H1 (cell line): ENCODE results near the gene STARD13. TPM values are rescaled to one million over a fixed set of nuclear protein-coding genes. Genes with fewer than 3 reads are reported as not detected.

Experiments used
- CTCF ChIA-PET: fragments of 300-600 bp; sonication (Branson Sonifier 250); formaldehyde crosslinking; loops from one replicate; lab custom pipeline; 2021; ENCODE audit not compliant: partially characterized antibody; lab: Charles Lee
- POLR2A ChIA-PET: fragments of 300-600 bp; sonication (Branson Sonifier 250); formaldehyde crosslinking; loops from one replicate; lab custom pipeline; 2021; ENCODE audit warnings: inconsistent platforms; ENCODE audit not compliant: partially characterized antibody; lab: Charles Lee
- DNase-seq, 2 experiments: peaks; one replicate each; pipeline versions ENCODE4 v3.0.0 to v3.0.0-alpha.2; 2010 to 2022; ENCODE audit warnings: low spot score in 2 of 2, low read depth in 1 of 2, mixed read lengths in 1 of 2
- FAIRE-seq: peaks from 2 replicates; lab custom pipeline; 2011; peaks lifted over from hg19 to GRCh38; lab: Jason Lieb, UNC
- H2AFZ ChIP-seq: 2 replicates; pipeline ENCODE4 v1.8.1; 2012; ENCODE audit warnings: low read length, inconsistent platforms
- H2AK5ac ChIP-seq: 2 replicates; pipeline ENCODE4 v1.6.1; 2013; ENCODE audit warnings: low read depth, low read length
- H2BK120ac ChIP-seq: replicated peaks from 2 replicates; pipeline ENCODE3; 2013; ENCODE audit warnings: low read depth, low read length, inconsistent platforms
- H2BK12ac ChIP-seq: 2 replicates; pipeline ENCODE4 v1.6.1; 2013; ENCODE audit warnings: low read depth, low read length
- H2BK15ac ChIP-seq: 2 replicates; pipeline ENCODE4 v1.6.1; 2013; ENCODE audit warnings: low read length
- H2BK20ac ChIP-seq: 2 replicates; pipeline ENCODE4 v1.6.1; 2013; ENCODE audit warnings: low read length
- H2BK5ac ChIP-seq: 2 replicates; pipeline ENCODE4 v1.6.1; 2013; ENCODE audit warnings: low read depth, low read length
- H3K14ac ChIP-seq: 2 replicates; pipeline ENCODE4 v1.6.1; 2013; ENCODE audit warnings: inconsistent platforms; ENCODE audit not compliant: insufficient read length
- H3K18ac ChIP-seq: 2 replicates; pipeline ENCODE4 v1.6.1; 2013; ENCODE audit warnings: low read length; ENCODE audit errors: extremely low read depth
- H3K23ac ChIP-seq: 2 replicates; pipeline ENCODE4 v1.6.1; 2013; ENCODE audit warnings: inconsistent platforms; ENCODE audit not compliant: insufficient read length
- H3K23me2 ChIP-seq: 2 replicates; pipeline ENCODE4 v1.6.1; 2013; ENCODE audit warnings: low read depth, low read length
- H3K27ac ChIP-seq: 2 replicates; pipeline ENCODE4 v1.6.1; 2011; ENCODE audit warnings: low read depth, low read length, inconsistent platforms
- H3K27me3 ChIP-seq, 4 experiments: replicated peaks in 1 of 4; 1 replicate in 1 of 4; 2 replicates in 3 of 4; pipeline versions ENCODE4 v1.6.1 to v1.8.1; 2011 to 2013; ENCODE audit warnings: low read length in 3 of 4, mild to moderate bottlenecking in 3 of 4, inconsistent platforms in 2 of 4, mixed read lengths in 2 of 4, moderate library complexity in 1 of 4; ENCODE audit not compliant: control insufficient read depth in 3 of 4, insufficient read depth in 3 of 4; ENCODE audit errors: extremely low read depth in 1 of 4
- H3K36me3 ChIP-seq, 4 experiments: 2 replicates each; pipeline versions ENCODE4 v1.6.1 to v1.8.1; 2011 to 2013; ENCODE audit warnings: mild to moderate bottlenecking in 4 of 4, low read length in 3 of 4, moderate library complexity in 2 of 4, control low read depth in 1 of 4, inconsistent platforms in 1 of 4; ENCODE audit not compliant: insufficient read depth in 4 of 4, control insufficient read depth in 2 of 4
- H3K4ac ChIP-seq: replicated peaks from 2 replicates; pipeline ENCODE3; 2013; ENCODE audit warnings: low read length, low read depth, mixed read lengths, inconsistent platforms; ENCODE audit not compliant: insufficient read length
- H3K4me1 ChIP-seq, 4 experiments: replicated peaks in 1 of 4; 1 replicate in 1 of 4; 2 replicates in 3 of 4; pipeline versions ENCODE4 v1.6.1 to v1.8.1; 2011 to 2013; ENCODE audit warnings: low read length in 3 of 4, inconsistent platforms in 2 of 4, mixed read lengths in 1 of 4; ENCODE audit not compliant: insufficient read depth in 4 of 4, control insufficient read depth in 3 of 4
- H3K4me2 ChIP-seq, 2 experiments: 2 replicates each; pipeline versions ENCODE4 v1.6.1 to v1.8.1; 2011 to 2013; ENCODE audit warnings: low read depth in 2 of 2, low read length in 2 of 2, control low read depth in 1 of 2, inconsistent platforms in 1 of 2, mild to moderate bottlenecking in 1 of 2; ENCODE audit not compliant: insufficient read depth in 1 of 2
- H3K4me3 ChIP-seq, 4 experiments: fragments of 200-600, 300-600 bp in 1 of 4; sonication (generic), shearing (Covaris generic), sonication (Bioruptor Twin) in 1 of 4; 2 replicates each; pipeline versions ENCODE4 v1.5.1 to v1.8.1; 2011 to 2016; ENCODE audit warnings: low read length in 4 of 4, low read depth in 3 of 4, control low read depth in 2 of 4, inconsistent platforms in 2 of 4, mild to moderate bottlenecking in 2 of 4, mixed read lengths in 1 of 4, moderate library complexity in 1 of 4; ENCODE audit not compliant: insufficient read depth in 2 of 4; ENCODE audit errors: extremely low read depth in 1 of 4
- H3K56ac ChIP-seq: replicated peaks from 2 replicates; pipeline ENCODE3; 2013; ENCODE audit warnings: low read depth, mild to moderate bottlenecking, mixed read lengths, low read length, inconsistent platforms; ENCODE audit not compliant: insufficient read length
- H3K79me1 ChIP-seq: 2 replicates; pipeline ENCODE4 v1.6.1; 2013; ENCODE audit warnings: low read depth, low read length, control low read depth
- H3K79me2 ChIP-seq, 2 experiments: 2 replicates each; pipeline versions ENCODE4 v1.6.1 to v1.8.1; 2012 to 2013; ENCODE audit warnings: low read length in 2 of 2, mild to moderate bottlenecking in 2 of 2, inconsistent platforms in 1 of 2; ENCODE audit not compliant: insufficient read depth in 2 of 2, control insufficient read depth in 1 of 2
- H3K9ac ChIP-seq, 4 experiments: replicated peaks in 1 of 4; 1 replicate in 1 of 4; 2 replicates in 3 of 4; pipeline versions ENCODE4 v1.6.1 to v1.8.1; 2011 to 2013; ENCODE audit warnings: low read depth in 3 of 4, low read length in 3 of 4, control low read depth in 2 of 4, mild to moderate bottlenecking in 2 of 4, moderate library complexity in 2 of 4, inconsistent platforms in 1 of 4; ENCODE audit errors: extremely low read depth in 1 of 4
- H3K9me3 ChIP-seq, 2 experiments: 2 replicates each; pipeline versions ENCODE4 v1.6.1 to v1.8.1; 2012 to 2013; ENCODE audit warnings: mild to moderate bottlenecking in 2 of 2, moderate library complexity in 2 of 2, control low read depth in 1 of 2, inconsistent platforms in 1 of 2, low read depth in 1 of 2, low read length in 1 of 2, mixed read lengths in 1 of 2; ENCODE audit not compliant: insufficient read depth in 2 of 2
- H4K20me1 ChIP-seq, 2 experiments: replicated peaks in 1 of 2; 2 replicates each; pipeline versions ENCODE3 to v1.8.1; 2011 to 2013; ENCODE audit warnings: inconsistent platforms in 2 of 2, low read length in 2 of 2, mild to moderate bottlenecking in 1 of 2; ENCODE audit not compliant: insufficient read depth in 2 of 2, control insufficient read depth in 1 of 2
- H4K5ac ChIP-seq: 2 replicates; pipeline ENCODE4 v1.6.1; 2013; ENCODE audit warnings: low read length, low read depth, mixed read lengths, inconsistent platforms; ENCODE audit not compliant: insufficient read length
- H4K8ac ChIP-seq: 2 replicates; pipeline ENCODE4 v1.8.0; 2013; ENCODE audit warnings: mild to moderate bottlenecking, moderate library complexity, low read length, inconsistent platforms; ENCODE audit not compliant: insufficient read depth; ENCODE audit errors: extremely low read depth
- H4K91ac ChIP-seq: replicated peaks from 2 replicates; pipeline ENCODE3; 2013; ENCODE audit warnings: low read length, mixed read lengths, inconsistent platforms; ENCODE audit not compliant: insufficient read length
- BACH1 ChIP-seq: IDR thresholded peaks from 2 replicates; pipeline ENCODE4 v1.6.1; 2012; ENCODE audit warnings: low read length, improper control_type of control experiment
- HDAC2 ChIP-seq, 2 experiments: fragments of 300-600 bp in 1 of 2; sonication (generic) in 1 of 2; IDR thresholded peaks; 2 replicates each; pipeline ENCODE4 v1.6.1; 2011 to 2012; ENCODE audit warnings: low read depth in 2 of 2, low read length in 2 of 2, mild to moderate bottlenecking in 2 of 2, moderate library complexity in 2 of 2, borderline replicate concordance in 1 of 2, inconsistent platforms in 1 of 2
- WGBS, 2 experiments: shearing (Covaris generic) in 1 of 2; methylation state at CpG; one replicate each; pipeline versions ENCODE4 v1.1.6 to v1.1.7; 2013 to 2015; ENCODE audit warnings: low lambda C conversion rate in 2 of 2, mixed read lengths in 2 of 2, inconsistent platforms in 1 of 2, low coverage in 1 of 2, missing lambda C conversion rate in 1 of 2; ENCODE audit not compliant: insufficient replicate concordance in 2 of 2, insufficient coverage in 1 of 2, insufficient read length in 1 of 2; ENCODE audit errors: extremely low coverage in 1 of 2, missing lambda C conversion rate in 1 of 2; 5-methylcytosine and 5-hydroxymethylcytosine counted together
- polyA plus RNA-seq, 7 experiments: library from polyadenylated mRNA; depleted of rRNA in 3 of 7; stranded (reverse) in 5 of 7; unstranded in 2 of 7; fragments of >200 nt in 5 of 7; fragments of 200-250 nt in 2 of 7; gene quantifications; 1 replicate in 5 of 7; 2 replicates in 1 of 7; 4 replicates in 1 of 7; pipeline versions ENCODE4 v1.2.1 to v1.2.3, GENCODE V29; 2011 to 2013; ENCODE audit warnings: missing spikeins in 2 of 7, mixed read lengths in 2 of 7
- total RNA-seq: library from RNA; stranded (reverse); fragmentation: NEBNext Ultra II Directional; extraction: Animal tissue kit (Norgen Biotek cat#: 25700); gene quantifications from 2 replicates; pipeline ENCODE4 v1.2.1, GENCODE V29; 2021

Gene STARD13
- total and polyA plus RNA-seq, 2 of the 8 experiments (the other 6 are each of a cell fraction or from before 2014, with no cell fraction given) = 0.82 to 2.9 TPM

- no peak overlapping the region for H3K4me3 ChIP-seq
- no peaks in the 10 kb centered on the region for H3K23me2 ChIP-seq
- peaks cover 0 to 2% (median 0%) of the 10 kb centered on the region in 4 experiments; a peak in 2 of 7 replicates for H3K4me1 ChIP-seq
- 88% methylated on average over 3 of the region's 3 CpGs; no CpG with 5 or more reads in 1 of the 2 experiments for WGBS, 2 experiments
- no peak overlapping the region for H4K5ac ChIP-seq
- ChIA-PET POLR2A (interaction anchor here (1.6 kb wide), 1 partner anchor 15 kb away, joined by 3 read pairs; no protein-coding TSS in a partner anchor), CTCF (no interaction called here)
- TF ChIP-seq BACH1 = no peak
- no peak for TF ChIP-seq HDAC2 (IDR thresholded peaks at IDR 0.05; ENCODE audit: borderline replicate concordance in 1 of 2, low read depth in 2 of 2, low read length in 2 of 2)
- no peak overlapping the region for H3K9ac ChIP-seq
- H3K36me3 ChIP-seq = no peaks in the 10 kb centered on the region
- H2AFZ ChIP-seq = no peak overlapping the region
- no peak overlapping the region for H2BK12ac ChIP-seq
- no peak overlapping the region for H3K56ac ChIP-seq
- FAIRE-seq (no peak), DNase-seq (no peak)
- no peaks in the 10 kb centered on the region for H3K79me2 ChIP-seq
- no peaks in the 10 kb centered on the region for H3K79me1 ChIP-seq
- no peaks in the 10 kb centered on the region for H3K27me3 ChIP-seq
- no peak overlapping the region for H4K8ac ChIP-seq
- no peak overlapping the region for H3K23ac ChIP-seq
- H2AK5ac ChIP-seq = no peak overlapping the region
- H3K4ac ChIP-seq = no peak overlapping the region
- no peaks in the 10 kb centered on the region for H4K20me1 ChIP-seq
- no peak overlapping the region for H2BK15ac ChIP-seq
- no peak overlapping the region for H2BK5ac ChIP-seq
- no peak overlapping the region for H2BK20ac ChIP-seq
- no peak overlapping the region for H3K18ac ChIP-seq
- H2BK120ac ChIP-seq = no peak overlapping the region
- H4K91ac ChIP-seq = no peak overlapping the region
- no peaks in the 10 kb centered on the region for H3K9me3 ChIP-seq
- no peak overlapping the region for H3K14ac ChIP-seq
- H3K4me2 ChIP-seq = no peak overlapping the region
- H3K27ac ChIP-seq = no peak overlapping the region
Observed at GRCh38 chr13:33275916-33276315, 9.6 kb downstream of the STARD13 start.
